ENCODE data around the gene IL11.

The IL11 gene

GRCh38 chr19:55321466-55322137 lies 48.7 kb downstream of the IL11 start:
- no peak for DNase-seq

- DNase-seq: no peak
These were observed 49.3 kb downstream of the IL11 start for GRCh38 chr19:55320844-55321419.

DNA sequence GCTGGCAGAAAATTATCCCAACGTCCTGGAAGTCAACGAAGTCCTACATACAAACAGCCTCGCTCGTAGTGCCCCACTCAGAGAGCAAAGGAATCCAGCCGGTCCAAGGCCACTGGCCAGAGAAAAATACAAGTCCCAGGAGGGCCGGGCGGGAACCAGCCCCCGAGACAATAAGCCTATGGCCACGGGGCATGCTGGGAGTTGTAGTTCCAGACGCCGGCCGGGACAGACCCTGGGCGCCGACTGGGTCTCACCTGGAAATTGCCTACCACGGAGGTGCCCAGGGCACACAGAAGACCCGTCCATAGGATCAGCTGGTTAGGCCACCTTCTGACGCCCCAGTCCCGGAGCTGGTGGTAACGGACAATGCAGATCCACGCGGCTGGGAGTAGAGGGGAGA lies 50.5 kb downstream of the IL11 start:
- no peak for DNase-seq

- no peak for DNase-seq
These were observed 53.6 kb downstream of the IL11 start for GRCh38 chr19:55316646-55317045.

DNA sequence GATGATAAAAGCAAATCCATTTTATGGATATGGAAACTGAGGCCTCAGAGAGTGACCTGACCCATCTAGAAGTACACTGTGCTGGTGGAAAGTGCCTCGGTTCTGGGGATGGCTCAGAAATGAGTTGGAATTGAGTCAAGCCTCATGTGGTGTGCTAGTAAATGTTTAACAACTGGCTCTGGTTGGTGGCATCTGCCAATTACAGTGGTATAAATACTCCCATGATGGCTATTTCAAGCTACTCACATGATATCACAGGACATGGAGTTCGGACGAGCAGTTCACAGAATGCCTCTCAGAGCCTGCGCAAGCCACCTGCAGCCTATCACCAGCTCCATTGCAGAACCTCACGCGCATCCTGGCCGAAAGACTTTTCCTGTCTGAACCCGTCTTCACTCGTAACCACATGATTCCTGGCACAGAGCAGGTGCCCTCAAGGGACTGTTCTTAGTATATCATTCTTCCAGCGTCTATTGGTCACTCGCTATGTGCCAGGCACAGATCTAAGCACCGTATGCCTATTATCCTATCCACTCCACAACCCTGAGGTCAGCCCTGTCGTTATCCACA lies 54.2 kb downstream of the IL11 start:
- no peak for DNase-seq

DNA sequence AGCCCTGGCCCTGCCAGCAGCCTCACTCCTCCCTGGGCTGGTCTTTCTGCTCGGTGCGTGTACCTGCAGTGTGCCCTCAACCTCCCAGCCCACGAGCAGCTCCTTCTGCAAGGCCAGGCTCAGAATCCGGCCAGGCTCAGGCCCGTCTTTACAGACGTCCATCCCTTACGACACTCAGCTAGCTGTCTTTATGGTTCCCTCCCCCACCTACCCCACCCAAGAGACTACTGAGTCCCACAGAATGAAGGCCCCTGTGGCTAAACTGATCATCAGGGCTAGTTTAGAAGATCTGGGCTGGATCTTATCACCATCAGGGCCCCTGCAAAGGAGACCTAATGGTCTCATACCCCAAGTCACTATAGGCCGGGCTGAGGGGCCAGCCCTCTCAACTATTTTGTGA lies 55.9 kb downstream of the IL11 start:
- no peak for DNase-seq
